ENCODE measurements around the gene SLC24A3.

DNA sequence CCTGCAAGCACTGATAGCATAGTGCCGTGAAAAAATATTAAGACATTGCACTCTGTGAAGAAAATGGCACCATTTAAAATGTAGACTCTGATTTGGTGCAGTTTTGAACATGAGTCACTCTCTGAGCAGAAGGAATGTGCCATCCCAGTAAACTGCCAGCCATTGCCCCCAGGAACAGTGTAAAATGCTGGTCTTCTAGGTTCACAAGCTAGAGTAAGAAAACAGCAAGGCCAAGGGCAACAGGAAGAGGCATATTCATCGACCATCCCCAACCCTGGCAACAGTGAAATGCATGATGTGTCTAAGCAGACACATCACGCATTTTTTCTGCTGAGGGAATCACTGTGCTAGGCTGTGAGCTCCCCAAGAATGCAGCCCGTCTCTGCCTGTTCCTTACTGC lies 382.5 kb downstream of the SLC24A3 start:
- TF ChIP-seq, protein P1, sequence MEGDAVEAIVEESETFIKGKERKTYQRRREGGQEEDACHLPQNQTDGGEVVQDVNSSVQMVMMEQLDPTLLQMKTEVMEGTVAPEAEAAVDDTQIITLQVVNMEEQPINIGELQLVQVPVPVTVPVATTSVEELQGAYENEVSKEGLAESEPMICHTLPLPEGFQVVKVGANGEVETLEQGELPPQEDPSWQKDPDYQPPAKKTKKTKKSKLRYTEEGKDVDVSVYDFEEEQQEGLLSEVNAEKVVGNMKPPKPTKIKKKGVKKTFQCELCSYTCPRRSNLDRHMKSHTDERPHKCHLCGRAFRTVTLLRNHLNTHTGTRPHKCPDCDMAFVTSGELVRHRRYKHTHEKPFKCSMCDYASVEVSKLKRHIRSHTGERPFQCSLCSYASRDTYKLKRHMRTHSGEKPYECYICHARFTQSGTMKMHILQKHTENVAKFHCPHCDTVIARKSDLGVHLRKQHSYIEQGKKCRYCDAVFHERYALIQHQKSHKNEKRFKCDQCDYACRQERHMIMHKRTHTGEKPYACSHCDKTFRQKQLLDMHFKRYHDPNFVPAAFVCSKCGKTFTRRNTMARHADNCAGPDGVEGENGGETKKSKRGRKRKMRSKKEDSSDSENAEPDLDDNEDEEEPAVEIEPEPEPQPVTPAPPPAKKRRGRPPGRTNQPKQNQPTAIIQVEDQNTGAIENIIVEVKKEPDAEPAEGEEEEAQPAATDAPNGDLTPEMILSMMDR (IDR thresholded peaks at IDR 0.05) = no peak
- TF ChIP-seq ZFX (IDR thresholded peaks at IDR 0.05; ENCODE audit: borderline replicate concordance) = no peak
